ENCODE measurements around the gene MAGI2. TPM values are rescaled to one million over a fixed set of nuclear protein-coding genes. Genes with fewer than 3 reads are reported as not detected.

The MAGI2 gene
- total and polyA plus RNA-seq, 2 experiments from 2014 or later, result 3.5 to 4.1 TPM

GRCh38 chr7:78473571-78474301 lies 979.7 kb downstream of the MAGI2 start:
- H3K9me3 ChIP-seq (ENCODE audit: low read depth), result no peaks in the 10 kb centered on the region
- H3F3A ChIP-seq (ENCODE audit: insufficient read depth), result peaks cover 27% of the 10 kb centered on the region
- peak; percentile 20 for DNase-seq
- H3K36me3 ChIP-seq (ENCODE audit: low read depth), result no peaks in the 10 kb centered on the region
- peak overlapping the region; percentile 55 for H3K4me2 ChIP-seq (ENCODE audit: unreplicated experiment)
- H3K79me2 ChIP-seq (ENCODE audit: insufficient read depth), result no peaks in the 10 kb centered on the region
- H3K9me2 ChIP-seq (ENCODE audit: insufficient read depth), result peaks cover 3% of the 10 kb centered on the region; the same call in 1 of the 2 replicates
- H4K20me1 ChIP-seq (ENCODE audit: insufficient read depth), result no peaks in the 10 kb centered on the region
- no peak overlapping the region for H2AFZ ChIP-seq
- peak overlapping the region; percentile 42 for H3K27ac ChIP-seq
- H3K4me1 ChIP-seq (ENCODE audit: insufficient read depth), result peaks cover 39% of the 10 kb centered on the region
- TF ChIP-seq EZH2phosphoT487 (IDR thresholded peaks at IDR 0.05; ENCODE audit: insufficient read depth, low read depth), result no peak
- no peak for TF ChIP-seq EZH2 (IDR thresholded peaks at IDR 0.05; ENCODE audit: insufficient read depth, poor library complexity, severe bottlenecking)
- no peak overlapping the region for H3K4me3 ChIP-seq
- in situ Hi-C loops (cut with MboI), result no loop called here
- H3K9ac ChIP-seq, result no peak overlapping the region
- 61 to 63% methylated on average over 5 of the region's 5 CpGs for WGBS, 2 experiments (ENCODE audit: low coverage in 1 of 2, low lambda C conversion rate in 2 of 2, missing lambda C conversion rate in 2 of 2)
- no peaks in the 10 kb centered on the region for H3K27me3 ChIP-seq (replicated peaks; ENCODE audit: insufficient read depth)

GRCh38 chr7:78473021-78473420 lies 980.4 kb downstream of the MAGI2 start:
- DNase-seq, result peak; percentile 60
- 0 out of 2 replicates have a peak overlapping the region, but pooled peaks have one; percentile 17 for H3K4me3 ChIP-seq
- WGBS, 2 experiments (ENCODE audit: low coverage in 1 of 2, low lambda C conversion rate in 2 of 2, missing lambda C conversion rate in 2 of 2), result 43 to 59% methylated on average over 1 of the region's 1 CpG
- H3K27me3 ChIP-seq (replicated peaks; ENCODE audit: insufficient read depth), result no peaks in the 10 kb centered on the region
- no peaks in the 10 kb centered on the region for H4K20me1 ChIP-seq (ENCODE audit: insufficient read depth)
- in situ Hi-C loops (cut with MboI), result no loop called here
- peak overlapping the region; percentile 55 for H3K4me2 ChIP-seq (ENCODE audit: unreplicated experiment)
- no peak overlapping the region for H2AFZ ChIP-seq
- peak overlapping the region; percentile 42 for H3K27ac ChIP-seq
- H3K9ac ChIP-seq, result no peak overlapping the region
- no peak for TF ChIP-seq EZH2phosphoT487 (IDR thresholded peaks at IDR 0.05; ENCODE audit: insufficient read depth, low read depth)
- TF ChIP-seq EZH2 (IDR thresholded peaks at IDR 0.05; ENCODE audit: insufficient read depth, poor library complexity, severe bottlenecking), result no peak
- peaks cover 39% of the 10 kb centered on the region for H3K4me1 ChIP-seq (ENCODE audit: insufficient read depth)
- H3K9me2 ChIP-seq (ENCODE audit: insufficient read depth), result peaks cover 3% of the 10 kb centered on the region; the same call in 1 of the 2 replicates
- H3K36me3 ChIP-seq (ENCODE audit: low read depth), result no peaks in the 10 kb centered on the region
- H3F3A ChIP-seq (ENCODE audit: insufficient read depth), result peaks cover 27% of the 10 kb centered on the region
- no peaks in the 10 kb centered on the region for H3K9me3 ChIP-seq (ENCODE audit: low read depth)
- no peaks in the 10 kb centered on the region for H3K79me2 ChIP-seq (ENCODE audit: insufficient read depth)

GRCh38 chr7:78472519-78472918 lies 980.9 kb downstream of the MAGI2 start:
- no peaks in the 10 kb centered on the region for H3K9me3 ChIP-seq (ENCODE audit: low read depth)
- H3K27me3 ChIP-seq (replicated peaks; ENCODE audit: insufficient read depth), result no peaks in the 10 kb centered on the region
- H3K4me1 ChIP-seq (ENCODE audit: insufficient read depth), result peaks cover 39% of the 10 kb centered on the region
- H3K9me2 ChIP-seq (ENCODE audit: insufficient read depth), result peaks cover 3% of the 10 kb centered on the region; the same call in 1 of the 2 replicates
- peak overlapping the region; percentile 42 for H3K27ac ChIP-seq
- in situ Hi-C loops (cut with MboI), result no loop called here
- no peaks in the 10 kb centered on the region for H3K36me3 ChIP-seq (ENCODE audit: low read depth)
- no peak overlapping the region for H3K9ac ChIP-seq
- H3K4me3 ChIP-seq, result 0 out of 2 replicates have a peak overlapping the region, but pooled peaks have one; percentile 17
- H3K4me2 ChIP-seq (ENCODE audit: unreplicated experiment), result peak overlapping the region; percentile 55
- no peak overlapping the region for H2AFZ ChIP-seq
- H3K79me2 ChIP-seq (ENCODE audit: insufficient read depth), result no peaks in the 10 kb centered on the region
- H3F3A ChIP-seq (ENCODE audit: insufficient read depth), result peaks cover 27% of the 10 kb centered on the region
- H4K20me1 ChIP-seq (ENCODE audit: insufficient read depth), result no peaks in the 10 kb centered on the region
- TF ChIP-seq EZH2 (IDR thresholded peaks at IDR 0.05; ENCODE audit: insufficient read depth, poor library complexity, severe bottlenecking) (no peak), EZH2phosphoT487 (IDR thresholded peaks at IDR 0.05; ENCODE audit: insufficient read depth, low read depth) (0 out of 2 replicates have a peak, but pooled peaks have one; percentile 26)
- DNase-seq, result peak; percentile 88

GRCh38 chr7:78465894-78466293 lies 987.6 kb downstream of the MAGI2 start:
- H3K4me2 ChIP-seq (ENCODE audit: unreplicated experiment), result no peak overlapping the region
- in situ Hi-C loops (cut with MboI), result no loop called here
- no peak overlapping the region for H3K4me3 ChIP-seq
- no peaks in the 10 kb centered on the region for H3K9me3 ChIP-seq (ENCODE audit: low read depth)
- no peak for DNase-seq
- H3K27ac ChIP-seq, result no peak overlapping the region
- no peak overlapping the region for H2AFZ ChIP-seq
- no peaks in the 10 kb centered on the region for H3K27me3 ChIP-seq (replicated peaks; ENCODE audit: insufficient read depth)
- H3K79me2 ChIP-seq (ENCODE audit: insufficient read depth), result no peaks in the 10 kb centered on the region
- TF ChIP-seq EZH2 (IDR thresholded peaks at IDR 0.05; ENCODE audit: insufficient read depth, poor library complexity, severe bottlenecking) (no peak), EZH2phosphoT487 (IDR thresholded peaks at IDR 0.05; ENCODE audit: insufficient read depth, low read depth) (no peak)
- H3F3A ChIP-seq (ENCODE audit: insufficient read depth), result no peaks in the 10 kb centered on the region
- no peaks in the 10 kb centered on the region for H3K4me1 ChIP-seq (ENCODE audit: insufficient read depth)
- no peak overlapping the region for H3K9ac ChIP-seq
- H3K9me2 ChIP-seq (ENCODE audit: insufficient read depth), result no peaks in the 10 kb centered on the region
- no peaks in the 10 kb centered on the region for H3K36me3 ChIP-seq (ENCODE audit: low read depth)
- no peaks in the 10 kb centered on the region for H4K20me1 ChIP-seq (ENCODE audit: insufficient read depth)
- 80% methylated on average over 5 of the region's 5 CpGs for WGBS, 2 experiments (ENCODE audit: low coverage in 1 of 2, low lambda C conversion rate in 2 of 2, missing lambda C conversion rate in 2 of 2)
